Breast epithelium (tissue), 3 donors: Measurements from ENCODE around the gene NAT16.

Experiments
- CTCF ChIP-seq, 3 donors: fragments of 450-650 bp; IDR thresholded peaks; one replicate each; pipeline ENCODE4 v1.5.1; 2016 to 2017; ENCODE audit warnings: antibody characterized with exemption in 3 of 3, mild to moderate bottlenecking in 3 of 3, moderate library complexity in 3 of 3
- POLR2A ChIP-seq: fragments of 450-650 bp; IDR thresholded peaks from one replicate; pipeline ENCODE4 v1.6.1; 2016; ENCODE audit warnings: antibody characterized with exemption, mild to moderate bottlenecking, moderate library complexity
- POLR2AphosphoS5 ChIP-seq, 3 donors: sonication (generic); formaldehyde crosslinking; IDR thresholded peaks; one replicate each; pipeline ENCODE4 v1.6.1; 2017; ENCODE audit warnings: antibody characterized with exemption in 3 of 3

- TF ChIP-seq CTCF (IDR thresholded peaks at IDR 0.05) (no peak), POLR2AphosphoS5 (IDR thresholded peaks at IDR 0.05) (no peak), POLR2A (no peak)
Observed at GRCh38 chr7:101161692-101162471, 18.2 kb downstream of the NAT16 start.
